ENCODE results near the gene CASS4.

- TF ChIP-seq CTCF (conservative IDR thresholded peaks at IDR 0.05; ENCODE audit: low read length) (no peak), EZH2phosphoT487 (IDR thresholded peaks at IDR 0.05; ENCODE audit: borderline replicate concordance, low read depth, low read length) (no peak)
These were observed 37.4 kb downstream of the CASS4 start for GRCh38 chr20:56449459-56449858.
